ENCODE results near the gene FGFR4. TPM values are rescaled to one million over a fixed set of nuclear protein-coding genes. Genes with fewer than 3 reads are reported as not detected.

Gene FGFR4
- polyA plus RNA-seq, 4 donors, result 2.5 to 84.1 (median 57.3) TPM

GRCh38 chr5:177131019-177131320, 44.3 kb downstream of the FGFR4 start:
- no peak for DNase-seq (ENCODE audit: low read depth in 4 of 4, low spot score in 3 of 4)

GRCh38 chr5:177131352-177132135, 44.8 kb downstream of the FGFR4 start:
- DNase-seq (ENCODE audit: low read depth in 4 of 4, low spot score in 3 of 4), result no peak

- peak in 2 of 4 donors; percentile 33 to 54 for DNase-seq (ENCODE audit: low read depth in 4 of 4, low spot score in 3 of 4)
These were observed 45.7 kb downstream of the FGFR4 start for GRCh38 chr5:177132136-177133095.

- peak; percentile 78 to 90 (median 86) for DNase-seq (ENCODE audit: low read depth in 4 of 4, low spot score in 3 of 4)
These were observed 46.6 kb downstream of the FGFR4 start, which contains the start of gene NSD1 for GRCh38 chr5:177133096-177133852. Gene NSD1, plus strand, starts transcription at chr5:177133773. Its CDS starts 1,331 bp downstream, at chr5:177135104.

GRCh38 chr5:177133853-177134696, 47.4 kb downstream of the FGFR4 start:
- peak in 2 of 4 donors; percentile 28 to 47 for DNase-seq (ENCODE audit: low read depth in 4 of 4, low spot score in 3 of 4)

- no peak for DNase-seq (ENCODE audit: low read depth in 4 of 4, low spot score in 3 of 4)
These were observed 48.0 kb downstream of the FGFR4 start for GRCh38 chr5:177134697-177135225.

- DNase-seq (ENCODE audit: low read depth in 4 of 4, low spot score in 3 of 4), result no peak
These were observed 53.6 kb downstream of the FGFR4 start for GRCh38 chr5:177140312-177140711.

- DNase-seq (ENCODE audit: low read depth in 4 of 4, low spot score in 3 of 4), result no peak
These were observed 54.8 kb downstream of the FGFR4 start for GRCh38 chr5:177141496-177141895.

- DNase-seq (ENCODE audit: low read depth in 4 of 4, low spot score in 3 of 4), result no peak
These were observed 55.4 kb downstream of the FGFR4 start for GRCh38 chr5:177142098-177142611.

- no peak for DNase-seq (ENCODE audit: low read depth in 4 of 4, low spot score in 3 of 4)
These were observed 56.1 kb downstream of the FGFR4 start for GRCh38 chr5:177142778-177143177.

- DNase-seq (ENCODE audit: low read depth in 4 of 4, low spot score in 3 of 4), result no peak
These were observed 60.4 kb downstream of the FGFR4 start for GRCh38 chr5:177146891-177147638.

Other genes with a start within 250 kb of the FGFR4 start
- gene HK3, start 187.6 kb upstream of the FGFR4 start, polyA plus RNA-seq (ENCODE audit: insufficient read length in 4 of 4), result 1 to 10 TPM in 1 of 4 donors, under 1 TPM in 3; 0.69 to 1.0 (median 0.84) TPM
- gene UIMC1, start 80.1 kb upstream of the FGFR4 start, polyA plus RNA-seq (ENCODE audit: insufficient read length in 4 of 4), result 10 to 100 TPM; 37.7 to 47.0 (median 44.7) TPM
- 10 to 100 TPM; 22.3 to 27.9 (median 25.1) TPM for gene ZNF346, start 64.2 kb upstream of the FGFR4 start, polyA plus RNA-seq (ENCODE audit: insufficient read length in 4 of 4)
- gene NSD1, start 46.9 kb downstream of the FGFR4 start, polyA plus RNA-seq (ENCODE audit: insufficient read length in 4 of 4), result 10 to 100 TPM; 48.3 to 66.0 (median 59.3) TPM
- 10 to 100 TPM; 21.9 to 44.8 (median 25.5) TPM for gene RAB24, start 216.8 kb downstream of the FGFR4 start, polyA plus RNA-seq (ENCODE audit: insufficient read length in 4 of 4)
- gene PRELID1, start 216.9 kb downstream of the FGFR4 start, polyA plus RNA-seq (ENCODE audit: insufficient read length in 4 of 4), result 100 to 1,000 TPM in 3 of 4 donors, 10 to 100 TPM in 1; 89.7 to 141 (median 120) TPM
- gene MXD3, start 225.0 kb downstream of the FGFR4 start, polyA plus RNA-seq (ENCODE audit: insufficient read length in 4 of 4), result 10 to 100 TPM; 10.9 to 24.6 (median 16.3) TPM